T-helper 17 cell (primary cell): ENCODE data around the gene OR2T5. TPM values are rescaled to one million over a fixed set of nuclear protein-coding genes. Genes with fewer than 3 reads are reported as not detected.

Experiments
- total RNA-seq, 4 donors: library from RNA in 2 of 4; stranded (reverse) in 2 of 4; gene quantifications; one replicate each; pipeline ENCODE4 v1.2.3 and lab custom pipeline; 2022 to 2026

OR2T5 gene
- total RNA-seq, 2 donors from 2014 or later: not detected

Other genes with a start within 250 kb of the OR2T5 start
- not detected for gene OR2T33, start 210.6 kb upstream of the OR2T5 start, total RNA-seq
- gene OR2T12, start 185.2 kb upstream of the OR2T5 start, total RNA-seq: not detected
- gene OR2M7, start 164.0 kb upstream of the OR2T5 start, total RNA-seq: not detected
- gene OR14C36, start 139.8 kb upstream of the OR2T5 start, total RNA-seq: not detected
- not detected for gene OR2T4, start 126.9 kb upstream of the OR2T5 start, total RNA-seq
- not detected for gene OR2T6, start 112.8 kb upstream of the OR2T5 start, total RNA-seq
- gene OR2T1, start 85.5 kb upstream of the OR2T5 start, total RNA-seq: not detected
- gene OR2T2, start 43.0 kb upstream of the OR2T5 start, total RNA-seq: under 1 TPM in 1 of 2 donors, not detected in 1; 0.15 TPM
- gene OR2T3, start 15.2 kb upstream of the OR2T5 start, total RNA-seq: not detected
- not detected for gene OR2G6, start 19.5 kb downstream of the OR2T5 start, total RNA-seq
- gene OR2T29, start 74.2 kb downstream of the OR2T5 start, total RNA-seq: not detected
- not detected for gene OR2T34, start 86.2 kb downstream of the OR2T5 start, total RNA-seq
- not detected for gene OR2T10, start 109.1 kb downstream of the OR2T5 start, total RNA-seq
- not detected for gene OR2T11, start 146.5 kb downstream of the OR2T5 start, total RNA-seq
- not detected for gene OR2T35, start 156.7 kb downstream of the OR2T5 start, total RNA-seq
- not detected for gene OR2T27, start 166.9 kb downstream of the OR2T5 start, total RNA-seq
- not detected for gene OR14I1, start 214.2 kb downstream of the OR2T5 start, total RNA-seq